Dermis microvascular lymphatic vessel endothelial cell (primary cell): ENCODE results near the gene RNF220. TPM values are rescaled to one million over a fixed set of nuclear protein-coding genes. Genes with fewer than 3 reads are reported as not detected.
A peak's percentile ranks its signal among the peaks of the same experiment; 100 is the strongest.

Experiments used
- DNase-seq, 2 donors: peaks; one replicate each; pipeline versions ENCODE4 v3.0.0 to v3.0.0-alpha.2; 2010; ENCODE audit warnings: low read depth in 2 of 2
- total RNA-seq: library from RNA; depleted of rRNA; stranded (reverse); fragments of >200 nt; gene quantifications from 2 replicates; pipeline ENCODE4 v1.2.1, GENCODE V29; 2014

The RNF220 gene
- 45.6 and 68.0 TPM in 2 replicates for total RNA-seq

DNA sequence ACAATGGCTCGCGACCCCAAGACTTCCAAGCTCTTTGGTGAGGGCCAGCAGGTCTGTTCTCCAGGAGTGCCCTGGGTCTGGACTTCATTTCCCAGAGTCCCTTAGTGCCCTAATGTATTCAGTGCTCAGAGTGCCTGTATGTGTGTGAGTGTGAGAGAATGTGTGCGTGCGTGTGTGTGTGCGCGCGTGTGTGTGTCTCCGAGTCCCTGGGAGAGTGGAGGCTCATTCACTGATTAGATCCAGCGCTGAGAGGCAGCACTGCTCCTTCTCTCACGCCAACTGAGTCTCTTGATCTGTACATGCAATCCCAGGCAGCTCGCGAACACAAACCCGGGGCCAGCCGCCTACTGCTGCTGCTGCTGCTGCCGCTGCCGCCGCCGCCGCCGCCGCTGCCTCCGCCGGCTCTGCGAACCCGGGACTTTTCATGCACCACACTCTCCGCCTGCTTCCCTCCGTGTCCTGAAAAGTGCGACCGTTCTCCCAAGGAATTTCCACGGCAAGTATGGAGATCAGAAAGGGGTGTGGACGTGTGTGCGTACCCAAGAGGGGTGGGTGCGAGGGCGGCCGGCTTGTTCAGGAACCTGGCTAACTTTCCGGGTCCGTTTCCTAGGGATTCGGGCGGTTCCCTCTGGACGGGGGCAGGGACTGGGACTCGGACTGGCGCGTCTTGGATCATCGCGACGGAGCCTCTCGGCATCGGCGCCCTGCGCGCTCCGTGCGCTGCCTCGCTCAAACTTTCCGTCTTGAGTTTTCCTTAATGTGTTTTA lies at the start of gene RNF220:
Gene RNF220 (plus strand): TSS at position 225 of the 767 bp plus-strand sequence.
- peak; percentile 60 to 81 for DNase-seq

DNA sequence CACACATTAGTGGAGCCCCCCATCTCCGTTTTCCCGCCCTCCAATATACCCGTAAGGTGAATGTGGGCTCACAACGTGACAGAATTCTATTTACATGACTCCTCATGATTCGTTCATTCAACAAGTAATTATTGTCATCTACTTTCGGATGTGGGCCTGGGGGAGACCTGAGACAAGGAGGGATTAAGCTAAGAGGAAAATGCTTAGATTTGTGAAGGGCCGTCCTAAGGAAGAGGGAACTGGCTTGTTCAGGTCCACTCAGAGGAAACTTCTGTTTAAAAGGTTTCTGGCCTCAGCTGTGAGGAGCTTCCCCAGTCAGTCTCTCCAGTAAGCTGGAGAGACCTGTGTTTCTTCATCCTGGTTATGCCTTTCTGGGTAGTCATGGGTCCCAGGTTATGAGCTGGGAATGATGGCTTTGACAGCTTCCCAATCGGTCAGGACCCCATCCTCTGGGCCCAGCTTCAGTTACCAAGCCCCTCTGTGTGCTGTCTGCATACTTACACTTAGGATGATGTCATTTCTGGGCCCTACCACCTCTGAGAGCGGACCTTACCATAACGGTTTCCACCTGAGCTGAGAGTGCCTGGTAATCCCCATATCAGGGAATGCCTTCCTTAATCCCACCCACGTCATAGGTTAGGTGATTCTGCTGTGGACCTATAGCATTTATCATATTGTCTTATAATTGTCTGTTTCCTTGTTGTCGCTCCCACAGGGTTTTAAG lies 49.3 kb upstream of the RNF220 start:
- peak in 1 of 2 donors; percentile 1 for DNase-seq

DNA sequence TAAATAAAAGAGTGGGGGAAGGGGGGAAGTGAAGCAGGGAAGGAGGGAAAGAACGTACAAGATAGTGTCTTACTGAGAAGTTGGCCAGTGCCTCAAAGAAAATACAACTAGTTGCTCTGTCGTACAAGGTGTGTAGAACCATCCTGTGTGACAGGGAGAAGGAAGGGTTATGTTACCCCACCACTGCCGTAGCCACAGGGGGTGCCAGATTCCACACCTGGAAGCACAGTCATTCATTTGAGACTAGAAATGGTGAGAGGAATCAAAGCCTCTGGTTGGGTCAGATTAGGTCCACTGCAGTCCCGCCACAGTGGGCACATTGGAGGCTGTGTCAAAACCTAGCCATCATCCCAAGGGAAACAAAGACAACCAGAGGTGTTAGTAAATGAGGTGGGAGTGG lies 47.3 kb upstream of the RNF220 start:
- DNase-seq = no peak

DNA sequence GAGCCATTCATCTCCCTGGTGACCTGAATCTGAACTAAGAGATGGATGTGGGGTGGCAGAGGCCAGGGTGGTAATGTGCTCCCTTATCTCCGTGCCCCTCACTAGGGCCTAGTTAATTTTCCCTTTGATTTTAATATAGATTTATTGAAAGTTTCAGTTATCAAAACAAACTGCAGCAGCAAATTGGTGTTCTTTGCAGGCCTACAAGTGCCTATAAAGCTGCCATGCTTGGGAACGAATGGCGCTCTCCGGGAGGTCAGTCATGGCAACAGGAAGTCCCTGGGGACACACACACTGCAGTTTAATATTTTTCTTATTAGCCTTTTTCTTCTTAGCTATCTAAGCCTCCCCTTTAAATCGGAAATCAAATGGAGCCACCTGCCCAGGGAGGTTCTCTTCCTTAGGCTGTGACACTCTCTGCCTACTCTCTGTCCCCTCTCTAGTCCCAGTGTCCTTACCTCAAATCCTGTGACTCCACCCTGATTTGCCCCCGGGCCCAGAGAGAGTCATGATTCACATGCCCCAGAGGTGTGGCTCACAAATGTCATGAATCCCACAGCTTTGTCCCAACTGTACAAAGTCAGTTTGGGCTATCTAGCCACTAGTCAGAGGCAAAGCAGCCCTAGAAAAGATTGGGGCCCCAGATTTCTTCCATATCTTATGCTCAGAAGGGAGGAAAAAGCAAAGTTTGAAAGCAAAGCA lies 45.7 kb upstream of the RNF220 start:
- DNase-seq = no peak

DNA sequence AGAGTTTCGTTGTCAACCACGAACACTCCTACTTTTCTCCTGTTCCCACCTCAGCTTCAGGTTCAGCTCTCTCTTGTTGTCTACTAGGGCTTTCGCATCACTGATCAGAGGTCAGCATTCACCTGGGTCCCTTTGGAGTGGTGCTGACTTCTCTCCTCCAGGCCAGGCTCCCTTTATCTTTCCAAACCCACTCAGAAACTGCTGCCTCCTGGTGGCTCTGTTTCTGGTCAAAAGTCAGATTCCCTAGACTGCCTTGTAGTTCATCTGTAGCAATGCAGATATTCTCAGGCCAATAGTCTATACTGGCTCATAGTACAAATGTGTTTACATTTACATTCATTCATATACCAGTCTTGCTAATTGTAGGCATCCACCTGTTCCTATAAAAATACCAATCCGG lies 43.6 kb upstream of the RNF220 start:
- DNase-seq = peak in 1 of 2 donors; percentile 6

DNA sequence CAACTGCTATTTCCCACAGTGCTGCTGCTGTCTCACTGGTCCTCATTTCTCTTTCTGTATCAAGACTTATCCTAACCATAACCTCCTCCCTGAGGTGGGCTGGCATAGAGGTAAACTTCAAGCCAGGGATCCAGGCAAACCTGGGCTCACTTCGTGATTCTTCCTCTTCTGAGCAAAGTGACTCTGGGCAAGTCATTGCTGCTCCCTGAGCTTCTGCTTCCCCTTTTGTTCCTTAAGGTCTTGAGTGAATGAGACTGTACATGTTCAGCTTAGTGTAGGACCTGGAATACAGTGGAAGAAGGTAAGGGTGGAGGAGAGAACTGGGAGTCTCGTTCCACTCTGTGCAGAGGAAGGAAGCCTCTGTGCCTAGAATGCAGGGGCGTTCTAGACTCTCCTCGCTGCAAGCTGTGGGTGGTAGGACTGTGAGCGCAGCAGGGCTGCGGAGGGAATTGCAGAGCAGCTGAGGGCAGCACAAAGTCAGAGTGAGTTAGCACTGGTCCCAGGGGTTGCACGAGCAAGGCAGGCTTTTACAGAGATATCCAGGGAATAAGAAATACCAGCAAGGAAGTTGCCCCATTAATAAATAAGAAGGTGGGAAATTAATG lies 38.6 kb upstream of the RNF220 start:
- no peak for DNase-seq

DNA sequence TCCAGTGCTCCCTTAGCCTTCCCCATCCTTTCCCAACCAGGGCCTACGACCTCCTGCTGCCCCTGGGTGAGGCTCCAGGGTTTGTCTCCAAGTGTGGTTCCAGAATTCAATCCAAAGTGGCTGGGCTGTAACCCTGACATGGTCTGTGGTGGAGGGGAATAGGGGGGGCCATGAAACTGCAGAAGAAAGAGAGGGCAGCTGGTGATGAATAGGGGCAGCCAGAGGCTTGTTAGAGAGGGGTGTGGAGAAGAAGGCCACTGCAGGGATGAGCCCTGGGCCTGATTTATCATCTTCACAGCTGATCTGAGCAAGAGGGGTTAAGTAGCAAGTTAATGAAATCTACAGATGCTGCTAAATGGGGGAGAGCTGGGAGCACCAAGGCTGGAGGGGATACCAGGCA lies 37.1 kb upstream of the RNF220 start:
- DNase-seq = no peak

DNA sequence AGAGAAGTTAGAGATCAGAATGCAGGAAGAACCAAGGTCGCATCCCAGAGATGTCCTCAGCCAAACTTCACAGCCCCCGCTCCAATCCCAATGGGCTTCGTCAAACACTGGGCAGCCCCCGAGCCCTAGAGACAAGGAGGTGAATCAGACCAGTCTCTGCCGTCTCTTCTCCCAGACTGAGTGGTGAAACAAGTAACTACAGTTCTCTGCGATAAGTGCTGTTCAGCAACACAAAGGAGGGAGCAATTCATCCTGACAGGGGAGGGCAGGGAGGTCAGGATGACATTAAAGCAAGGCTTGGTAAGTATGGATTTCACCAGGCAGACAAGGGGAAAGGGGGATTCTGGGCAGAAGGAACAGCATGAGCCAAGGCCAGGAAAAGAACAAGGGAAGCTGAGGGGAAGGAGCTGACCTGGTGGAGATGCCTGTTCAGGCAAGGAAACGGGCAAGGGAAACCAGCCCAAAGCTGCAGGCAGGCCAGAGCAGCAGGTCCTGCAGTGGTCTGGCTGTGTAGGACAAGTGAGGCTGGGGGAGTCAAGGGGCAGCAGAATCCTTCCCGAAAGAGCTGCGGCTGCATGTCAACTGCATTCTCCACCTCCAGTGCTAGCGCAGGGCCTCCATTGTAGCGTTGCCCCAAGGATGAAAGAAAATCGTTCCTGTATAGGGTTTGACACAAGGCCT lies 36.4 kb upstream of the RNF220 start:
- DNase-seq = no peak

DNA sequence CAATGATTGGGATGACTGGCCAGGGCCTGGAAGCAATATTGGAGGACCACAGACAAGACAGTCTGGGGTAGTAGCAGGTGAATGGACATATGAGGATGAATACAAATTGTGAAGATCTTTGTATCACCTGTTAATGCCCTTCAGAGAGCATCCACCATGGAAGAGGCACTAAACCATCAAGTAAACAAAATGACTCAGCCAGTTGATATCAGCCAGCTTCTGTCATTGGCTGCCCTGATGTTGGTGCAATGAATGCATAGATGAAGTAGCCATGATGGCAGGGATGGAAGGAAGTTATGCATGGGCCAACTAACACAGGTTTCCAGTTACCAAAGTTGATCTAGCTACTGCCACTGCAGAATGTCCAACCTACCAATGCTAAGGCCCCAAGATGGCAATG lies 33.8 kb upstream of the RNF220 start:
- DNase-seq = no peak

DNA sequence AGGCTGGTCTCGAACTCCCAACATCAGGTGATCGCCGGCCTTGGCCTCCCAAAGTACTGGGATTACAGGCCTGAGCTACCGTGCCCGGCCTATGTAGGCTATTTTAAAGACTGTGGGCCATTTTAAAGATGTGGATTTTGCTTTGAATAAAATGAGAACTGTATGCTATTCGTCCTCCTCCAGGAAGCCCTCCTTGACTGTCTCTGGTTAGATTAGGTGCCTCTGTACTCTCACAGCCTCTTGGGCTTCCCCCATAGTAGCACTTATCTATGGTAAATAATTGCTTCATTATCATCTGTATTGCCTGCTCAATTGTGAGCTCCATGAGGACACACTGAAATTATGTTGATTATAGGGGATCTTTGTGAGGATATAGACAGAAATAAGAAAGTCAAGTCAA lies 29.5 kb upstream of the RNF220 start:
- no peak for DNase-seq

DNA sequence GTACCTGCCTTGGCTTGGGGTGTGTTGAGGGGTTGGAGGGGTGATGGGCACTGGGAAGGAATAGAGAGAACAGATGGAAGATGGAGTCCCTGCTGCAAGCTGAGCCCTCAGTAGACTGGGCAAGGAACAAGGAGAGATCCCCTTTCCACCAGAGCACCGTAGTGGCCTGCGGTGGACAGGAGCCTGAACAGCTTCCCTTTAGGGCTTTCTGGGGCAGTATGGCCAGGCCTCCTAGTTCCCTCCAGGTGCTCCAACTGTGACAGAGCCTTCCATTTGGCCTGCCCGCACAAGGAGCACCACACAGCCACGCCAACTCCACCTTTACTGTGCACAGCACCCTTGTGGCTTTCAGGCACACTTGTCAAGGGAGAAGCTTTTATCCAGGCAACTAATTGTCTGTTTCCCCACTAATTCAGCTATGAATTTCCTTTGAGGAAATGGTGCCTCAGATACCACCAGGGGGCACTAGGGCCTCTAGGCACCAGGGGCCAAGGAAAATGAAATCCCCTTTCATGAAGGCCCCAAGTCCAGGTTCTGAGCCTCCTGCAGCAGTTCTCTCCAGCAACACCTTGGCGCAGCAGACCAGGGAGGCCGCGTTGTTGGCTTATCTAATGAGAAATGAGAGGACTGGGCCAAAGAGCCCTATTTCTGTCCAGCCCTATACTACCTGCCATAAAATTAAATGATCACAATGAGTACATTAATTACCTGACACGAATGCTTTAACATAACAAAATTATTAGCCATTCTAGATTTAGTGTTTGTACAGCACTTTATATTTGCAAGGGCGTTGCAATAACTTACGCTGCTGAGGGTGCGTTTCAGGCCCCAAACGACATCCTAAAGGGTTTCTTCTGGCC lies 26.9 kb upstream of the RNF220 start:
- DNase-seq = peak; percentile 53 to 72

DNA sequence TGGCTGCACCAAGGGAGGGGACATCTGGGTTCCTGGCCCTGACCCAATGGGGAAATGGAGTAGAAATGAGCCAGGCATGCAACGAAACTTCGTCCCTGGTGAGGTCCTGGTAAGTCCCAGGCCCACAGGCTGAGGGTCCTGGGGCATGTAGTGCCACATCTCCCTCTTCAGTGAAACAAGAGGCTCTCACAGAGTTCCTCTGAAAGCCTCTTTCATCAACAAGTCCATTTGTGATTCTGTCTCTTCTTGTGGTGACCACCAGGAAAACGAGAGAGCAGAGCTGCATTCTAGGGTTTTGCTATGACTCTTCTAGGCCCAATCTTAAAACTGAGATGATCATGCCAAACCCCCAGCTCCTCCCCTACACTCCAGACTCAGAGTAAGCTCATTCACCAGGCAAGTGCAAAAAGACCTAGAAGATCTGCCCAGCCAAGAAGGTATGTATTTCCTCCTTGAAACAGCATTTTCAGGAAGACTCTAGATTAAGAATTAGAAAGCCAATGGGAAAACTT lies 24.3 kb upstream of the RNF220 start:
- no peak for DNase-seq

DNA sequence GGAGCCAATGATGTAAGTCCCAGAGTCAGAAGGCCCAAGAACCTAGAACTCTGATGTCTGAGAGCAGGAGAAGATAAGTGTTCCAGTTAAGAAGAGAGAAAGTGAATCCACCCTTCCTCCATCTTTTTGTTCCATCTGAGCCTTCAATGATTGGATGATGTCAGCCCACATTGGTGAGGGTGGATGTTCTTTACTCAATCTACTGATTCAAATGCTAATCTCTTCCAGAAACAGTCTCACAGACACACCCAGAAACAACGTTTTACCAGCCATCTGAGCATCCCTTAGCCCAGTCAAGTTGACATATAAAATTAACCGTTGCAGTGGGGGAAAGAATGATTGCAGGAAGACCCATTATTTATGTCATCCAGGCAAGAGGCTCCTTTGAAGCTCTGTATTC lies 16.5 kb upstream of the RNF220 start:
- no peak for DNase-seq

DNA sequence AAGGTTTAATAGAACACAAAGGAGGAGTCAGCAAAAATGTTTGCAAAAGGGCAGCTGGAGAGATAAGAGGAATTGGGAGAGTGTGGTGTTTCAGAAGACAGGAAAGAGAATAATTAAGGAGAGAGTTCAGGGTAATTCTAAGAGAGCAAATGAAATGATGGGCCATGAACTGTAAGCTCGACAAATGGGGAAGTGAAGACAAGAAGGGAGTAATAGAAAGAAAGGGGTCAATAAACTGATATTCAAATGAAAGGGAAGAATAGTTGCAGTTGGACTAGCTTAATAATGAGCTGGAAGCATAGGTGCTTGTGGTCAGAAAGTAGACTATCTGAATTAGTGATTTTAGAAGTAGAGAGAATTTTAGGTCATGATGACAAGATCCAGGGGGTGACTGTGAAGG lies 15.6 kb upstream of the RNF220 start:
- no peak for DNase-seq

DNA sequence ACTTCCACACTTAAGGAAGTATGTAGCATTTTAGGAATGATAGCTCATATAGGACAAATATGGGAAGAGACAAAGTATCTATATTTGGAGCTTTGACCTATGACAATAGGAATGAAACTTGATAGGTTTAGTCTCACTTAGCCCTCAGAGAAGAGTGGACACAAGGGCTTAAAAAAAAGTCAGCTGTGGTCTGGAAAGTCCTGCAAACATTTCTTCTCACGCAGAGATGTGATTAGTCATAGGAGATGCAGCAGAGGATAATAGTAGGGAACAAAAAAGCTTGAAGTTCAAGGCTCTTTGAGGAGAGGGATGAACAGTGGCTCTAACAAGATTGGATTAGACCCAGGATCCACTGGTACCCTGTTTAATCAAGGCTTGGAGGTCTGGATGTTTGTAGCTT lies 14.8 kb upstream of the RNF220 start:
- no peak for DNase-seq

DNA sequence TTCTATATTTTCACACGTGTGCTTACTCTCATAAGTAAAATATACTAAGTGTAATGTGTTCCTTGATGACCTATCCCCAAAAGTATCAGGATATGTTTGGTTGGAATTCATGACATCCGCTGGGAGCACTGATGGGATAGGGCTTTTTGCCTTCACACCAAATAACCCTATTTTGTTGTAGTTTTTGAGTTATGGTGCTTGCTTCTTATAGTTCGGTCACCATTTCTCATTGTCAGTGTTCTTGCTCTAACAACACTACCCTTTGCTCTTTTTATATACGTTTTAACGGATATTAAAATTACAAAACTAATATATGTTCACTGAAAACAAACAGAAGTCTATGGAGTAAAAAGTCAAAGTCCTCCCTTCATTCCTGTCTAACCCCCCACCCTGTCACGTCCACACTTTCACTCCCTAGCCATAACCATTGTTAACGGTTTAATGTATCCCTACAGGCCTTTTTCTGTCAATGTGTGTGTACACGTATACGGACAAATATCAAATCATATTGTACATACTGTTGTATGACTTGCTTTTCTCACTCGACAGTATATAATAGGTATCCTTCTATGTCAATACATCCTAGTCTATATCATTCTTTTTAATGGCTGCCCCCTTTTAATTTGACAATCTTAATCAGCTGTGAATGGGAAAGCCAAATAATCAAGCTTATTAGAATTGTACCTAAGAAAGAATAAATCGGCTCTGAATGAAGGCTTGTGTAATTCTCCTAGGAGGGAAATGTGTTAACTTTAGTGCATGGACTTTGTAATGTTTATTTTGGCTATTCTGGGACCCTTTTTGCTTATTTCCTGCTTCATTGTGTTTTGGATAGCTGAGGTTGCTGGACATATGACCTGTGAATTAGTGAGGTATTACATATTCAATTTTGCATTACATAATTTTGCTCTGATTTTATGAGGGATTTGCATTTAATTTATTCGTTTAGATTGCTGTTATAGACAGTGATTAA lies 3.5 kb upstream of the RNF220 start:
- DNase-seq = peak; percentile 66 to 78

DNA sequence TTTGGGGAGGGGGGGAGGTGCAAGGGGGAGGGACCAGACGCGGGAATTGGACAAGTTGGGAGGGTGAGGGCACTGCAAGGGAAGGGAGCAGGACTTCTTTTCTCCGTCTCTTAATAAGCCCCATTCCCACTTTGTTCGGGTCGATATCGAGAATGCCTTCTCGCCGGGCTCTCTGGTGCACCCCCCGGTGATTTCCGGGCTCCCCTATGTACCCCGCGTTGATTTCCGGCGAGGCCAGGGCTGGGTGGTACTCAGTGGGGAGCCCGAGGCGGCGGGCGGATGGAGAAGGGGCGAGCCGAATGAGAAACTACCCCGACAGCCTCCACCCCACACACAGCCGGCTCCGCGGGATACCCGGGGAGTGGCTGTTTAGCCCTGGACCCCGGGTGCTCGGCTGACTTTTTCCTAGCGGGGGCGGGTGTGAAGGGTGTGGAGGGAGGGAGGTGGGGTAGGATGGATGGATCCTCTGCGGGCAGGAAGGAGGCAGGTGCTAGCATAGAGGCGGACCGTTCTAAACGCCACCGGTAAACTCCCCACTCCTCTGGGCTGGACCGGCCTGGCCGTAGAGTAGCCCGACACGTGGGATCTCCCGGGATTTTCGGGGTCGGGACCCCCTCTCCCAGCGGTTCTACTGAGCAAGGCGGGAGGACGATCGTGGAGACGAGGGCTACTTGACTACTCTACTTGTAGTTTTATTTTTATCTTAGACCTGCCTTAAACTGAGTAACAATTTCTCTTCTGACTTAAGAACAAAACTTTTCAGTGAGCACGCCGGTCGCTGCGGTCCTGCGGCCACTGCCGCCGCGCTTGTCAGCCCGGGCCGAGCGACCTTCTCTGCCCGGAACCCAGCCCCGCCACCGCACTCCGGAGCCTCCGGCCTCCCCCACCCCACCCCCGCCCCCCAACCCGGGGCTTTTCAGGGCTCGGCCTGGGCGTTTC lies 1.0 kb downstream of the RNF220 start:
- peak in 1 of 2 donors; percentile 15 for DNase-seq
